Uterus (tissue), 2 donors: ENCODE results near the gene ARHGAP15.

Experiments used
- CTCF ChIP-seq, 4 experiments: fragments of 200-600 bp in 2 of 4; fragments of 450-650 bp in 2 of 4; sonication (generic) in 2 of 4; IDR thresholded peaks; one replicate each; pipeline ENCODE4 v1.5.1; 2016 to 2019; ENCODE audit warnings: antibody characterized with exemption in 4 of 4, mild to moderate bottlenecking in 2 of 4, moderate library complexity in 1 of 4
- POLR2A ChIP-seq, 2 donors: fragments of 450-650 bp; IDR thresholded peaks; one replicate each; pipeline ENCODE4 v1.6.1; 2016; ENCODE audit warnings: antibody characterized with exemption in 2 of 2, mild to moderate bottlenecking in 1 of 2, moderate library complexity in 1 of 2

DNA sequence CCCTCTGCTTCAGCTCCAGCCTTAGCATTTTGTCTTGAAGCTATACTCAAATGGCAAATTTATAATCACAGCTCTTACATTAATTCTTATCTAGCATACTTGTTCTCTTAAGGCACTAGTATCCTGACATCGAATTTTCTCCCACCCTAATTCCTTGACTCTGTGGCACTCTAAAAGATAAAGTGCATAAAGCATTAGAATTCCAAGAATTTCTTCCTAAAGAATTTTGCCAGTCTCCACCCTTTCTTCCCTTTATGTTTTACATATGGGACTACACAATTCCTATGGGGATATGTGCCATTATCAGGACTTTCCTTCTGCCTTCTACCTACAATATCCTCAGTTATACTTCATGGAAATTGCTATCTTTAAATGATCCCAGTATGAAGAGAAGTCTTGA is 560.3 kb downstream of the ARHGAP15 start:
- no peak for TF ChIP-seq POLR2A (IDR thresholded peaks at IDR 0.05)
- TF ChIP-seq CTCF (IDR thresholded peaks at IDR 0.05), result no peak
